DND-41 (cell line): Measurements from ENCODE around the gene CSNK1G3.
A peak's percentile ranks its signal among the peaks of the same experiment; 100 is the strongest.

Source experiments
- ATAC-seq: fragments of 200-7000 bp; cut with Tn5 transposase; 3 replicates; pipeline ENCODE4 v1.9.1; 2021; ENCODE audit warnings: low read depth; ENCODE audit not compliant: insufficient read depth
- DNase-seq: peaks from one replicate; pipeline ENCODE4 v3.0.0-alpha.2; 2020
- H2AFZ ChIP-seq: 2 replicates; pipeline ENCODE4 v1.6.0; 2012; ENCODE audit warnings: low read depth, low read length
- H3K27ac ChIP-seq: 2 replicates; pipeline ENCODE4 v1.5.1; 2012; ENCODE audit warnings: low read length, inconsistent platforms
- H3K27me3 ChIP-seq: fragments of 200-600 bp; sonication (generic); 2 replicates; pipeline ENCODE4 v1.6.0; 2012; ENCODE audit warnings: low read length, mild to moderate bottlenecking, inconsistent platforms; ENCODE audit not compliant: insufficient read depth, poor library complexity
- H3K36me3 ChIP-seq: 2 replicates; pipeline ENCODE4 v1.5.1; 2012; ENCODE audit warnings: low read length, inconsistent platforms; ENCODE audit not compliant: insufficient read depth
- H3K4me1 ChIP-seq: 2 replicates; pipeline ENCODE4 v1.5.1; 2012; ENCODE audit warnings: mild to moderate bottlenecking, low read length; ENCODE audit not compliant: insufficient read depth
- H3K4me2 ChIP-seq: 2 replicates; pipeline ENCODE4 v1.6.0; 2012; ENCODE audit warnings: mild to moderate bottlenecking, moderate library complexity, low read length, inconsistent platforms; ENCODE audit not compliant: insufficient read depth
- H3K4me3 ChIP-seq, 2 experiments: fragments of 200-600 bp in 1 of 2; shearing (Covaris generic) in 1 of 2; 2 replicates each; pipeline ENCODE4 v1.5.1; 2012 to 2016; ENCODE audit warnings: inconsistent platforms in 2 of 2, low read length in 2 of 2, mild to moderate bottlenecking in 2 of 2, low read depth in 1 of 2, moderate library complexity in 1 of 2
- H3K79me2 ChIP-seq: 2 replicates; pipeline ENCODE4 v1.6.0; 2012; ENCODE audit warnings: low read length, inconsistent platforms; ENCODE audit not compliant: insufficient read depth
- H3K9ac ChIP-seq: 2 replicates; pipeline ENCODE4 v1.6.0; 2012; ENCODE audit warnings: low read depth, mild to moderate bottlenecking, inconsistent platforms, low read length, moderate library complexity
- H3K9me3 ChIP-seq: 2 replicates; pipeline ENCODE4 v1.5.1; 2012; ENCODE audit warnings: low read length, moderate library complexity, mild to moderate bottlenecking, inconsistent platforms; ENCODE audit not compliant: insufficient read depth, severe bottlenecking
- H4K20me1 ChIP-seq: 2 replicates; pipeline ENCODE4 v1.6.0; 2012; ENCODE audit warnings: low read length; ENCODE audit not compliant: insufficient read depth
- CTCF ChIP-seq: IDR thresholded peaks from 2 replicates; pipeline ENCODE4 v1.5.1; 2012; ENCODE audit warnings: borderline replicate concordance, low read length, moderate library complexity, mild to moderate bottlenecking; ENCODE audit not compliant: poor library complexity, severe bottlenecking; ENCODE audit errors: extremely low read depth
- EZH2 ChIP-seq: IDR thresholded peaks from 3 replicates; pipeline ENCODE4 v1.6.1; 2012; ENCODE audit warnings: borderline replicate concordance, low read depth, mild to moderate bottlenecking, moderate library complexity, low read length, inconsistent platforms; ENCODE audit not compliant: severe bottlenecking

CSNK1G3 gene

GRCh38 chr5:123545506-123545905 lies 33.5 kb downstream of the CSNK1G3 start:
- H3K4me2 ChIP-seq = no peak overlapping the region
- no peak for ATAC-seq
- no peaks in the 10 kb centered on the region for H3K9me3 ChIP-seq
- H3K4me3 ChIP-seq = no peak overlapping the region
- H3K36me3 ChIP-seq = no peaks in the 10 kb centered on the region
- H3K9ac ChIP-seq = no peak overlapping the region
- no peaks in the 10 kb centered on the region for H3K27me3 ChIP-seq
- peak; percentile 59 for TF ChIP-seq CTCF
- TF ChIP-seq EZH2 = no peak
- H4K20me1 ChIP-seq = no peaks in the 10 kb centered on the region
- no peaks in the 10 kb centered on the region for H3K79me2 ChIP-seq
- peak; percentile 7 for DNase-seq
- no peak overlapping the region for H3K27ac ChIP-seq
- no peak overlapping the region for H2AFZ ChIP-seq
- H3K4me1 ChIP-seq = no peaks in the 10 kb centered on the region

- no peak for TF ChIP-seq EZH2
- TF ChIP-seq CTCF = no peak
- Histone ChIP-seq H3K4me1 (no peaks in the 10 kb centered on the region), H3K9ac (no peak overlapping the region), H3K27ac (no peak overlapping the region), H3K4me3 (no peak overlapping the region), H3K4me2 (no peak overlapping the region), H4K20me1 (no peaks in the 10 kb centered on the region), H3K27me3 (no peaks in the 10 kb centered on the region), H2AFZ (no peak overlapping the region), H3K36me3 (no peaks in the 10 kb centered on the region), H3K79me2 (no peaks in the 10 kb centered on the region), H3K9me3 (no peaks in the 10 kb centered on the region)
- DNase-seq = no peak
- ATAC-seq = no peak
These were observed 34.7 kb downstream of the CSNK1G3 start for GRCh38 chr5:123546657-123547056.

- H3K9ac ChIP-seq = no peak overlapping the region
- no peak overlapping the region for H3K4me3 ChIP-seq
- no peaks in the 10 kb centered on the region for H3K36me3 ChIP-seq
- no peak overlapping the region for H3K4me2 ChIP-seq
- no peaks in the 10 kb centered on the region for H3K9me3 ChIP-seq
- no peak for TF ChIP-seq CTCF
- TF ChIP-seq EZH2 = no peak
- no peak for DNase-seq
- H3K4me1 ChIP-seq = no peaks in the 10 kb centered on the region
- H2AFZ ChIP-seq = no peak overlapping the region; the same call in 1 of the 2 replicates
- no peak for ATAC-seq
- H3K27ac ChIP-seq = no peak overlapping the region
- no peaks in the 10 kb centered on the region for H4K20me1 ChIP-seq
- no peaks in the 10 kb centered on the region for H3K79me2 ChIP-seq
- H3K27me3 ChIP-seq = no peaks in the 10 kb centered on the region
These were observed 37.4 kb downstream of the CSNK1G3 start for GRCh38 chr5:123549256-123549904.
